CD8-positive, alpha-beta memory T cell (primary cell): ENCODE data around the gene PAQR5. TPM values are rescaled to one million over a fixed set of nuclear protein-coding genes. Genes with fewer than 3 reads are reported as not detected.

ENCODE experiments used
- CTCF ChIA-PET: fragments of 350-600 bp; sonication (Branson Sonifier 250); formaldehyde crosslinking; loops from one replicate; lab custom pipeline; 2021; ENCODE audit warnings: antibody characterized with exemption; lab: Charles Lee
- POLR2A ChIA-PET: fragments of 350-600 bp; sonication (Branson Sonifier 250); formaldehyde crosslinking; loops from one replicate; lab custom pipeline; 2021; ENCODE audit warnings: antibody characterized with exemption; lab: Charles Lee
- DNase-seq, 5 donors: peaks; one replicate each; pipeline versions ENCODE4 v3.0.0 to v3.0.0-alpha.2; 2020 to 2022; ENCODE audit warnings: mixed read lengths in 1 of 5
- H3K27ac ChIP-seq: one replicate; pipeline ENCODE4 v1.7.0; 2013; ENCODE audit warnings: low read depth, mild to moderate bottlenecking, low read length, moderate library complexity
- H3K27me3 ChIP-seq: 2 replicates; pipeline ENCODE4 v1.7.0; 2013; ENCODE audit warnings: low read length, mild to moderate bottlenecking; ENCODE audit not compliant: insufficient read depth, poor library complexity, severe bottlenecking
- H3K36me3 ChIP-seq: 2 replicates; pipeline ENCODE4 v1.7.0; 2013; ENCODE audit warnings: mild to moderate bottlenecking, low read length, moderate library complexity; ENCODE audit not compliant: insufficient read depth
- H3K4me1 ChIP-seq: 2 replicates; pipeline ENCODE4 v1.7.0; 2013; ENCODE audit warnings: mild to moderate bottlenecking, low read length, moderate library complexity; ENCODE audit not compliant: insufficient read depth
- H3K4me3 ChIP-seq: 2 replicates; pipeline ENCODE4 v1.7.0; 2013; ENCODE audit warnings: mild to moderate bottlenecking, low read length
- H3K9me3 ChIP-seq: 2 replicates; pipeline ENCODE4 v1.7.0; 2013; ENCODE audit warnings: mild to moderate bottlenecking, low read length
- H3K27ac Mint-ChIP-seq, 8 donors: one replicate each; pipeline ENCODE4 v1.8.0; 2020 to 2021; ENCODE audit warnings: mixed read lengths in 8 of 8, mild to moderate bottlenecking in 6 of 8, inconsistent platforms in 3 of 8, moderate library complexity in 3 of 8
- H3K27me3 Mint-ChIP-seq, 2 donors: one replicate each; pipeline ENCODE4 v1.8.0; 2020 to 2021; ENCODE audit warnings: mixed read lengths in 2 of 2, mild to moderate bottlenecking in 1 of 2, moderate library complexity in 1 of 2
- H3K36me3 Mint-ChIP-seq, 3 donors: one replicate each; pipeline ENCODE4 v1.8.0; 2020 to 2021; ENCODE audit warnings: mixed read lengths in 3 of 3, inconsistent platforms in 1 of 3, mild to moderate bottlenecking in 1 of 3
- H3K4me1 Mint-ChIP-seq, 3 donors: one replicate each; pipeline ENCODE4 v1.8.0; 2020 to 2021; ENCODE audit warnings: mixed read lengths in 3 of 3, inconsistent platforms in 1 of 3, mild to moderate bottlenecking in 1 of 3
- H3K4me3 Mint-ChIP-seq, 7 donors: one replicate each; pipeline ENCODE4 v1.8.0; 2020 to 2021; ENCODE audit warnings: mixed read lengths in 7 of 7, mild to moderate bottlenecking in 6 of 7, moderate library complexity in 4 of 7, inconsistent platforms in 2 of 7
- H3K9me3 Mint-ChIP-seq, 5 donors: one replicate each; pipeline ENCODE4 v1.8.0; 2020 to 2022; ENCODE audit warnings: mixed read lengths in 5 of 5, mild to moderate bottlenecking in 3 of 5, moderate library complexity in 2 of 5, inconsistent platforms in 1 of 5
- polyA plus RNA-seq: library from polyadenylated mRNA; unstranded; fragments of 300-500 nt; fragmentation: Illumina TruSeq; gene quantifications from one replicate; pipeline ENCODE4 v1.2.3, GENCODE V29; 2021
- total RNA-seq, 2 experiments: library from RNA; stranded (reverse); gene quantifications; one replicate each; pipeline ENCODE4 v1.2.3, GENCODE V29; 2021

PAQR5 gene
- total and polyA plus RNA-seq, 3 experiments from 2014 or later = not detected

DNA sequence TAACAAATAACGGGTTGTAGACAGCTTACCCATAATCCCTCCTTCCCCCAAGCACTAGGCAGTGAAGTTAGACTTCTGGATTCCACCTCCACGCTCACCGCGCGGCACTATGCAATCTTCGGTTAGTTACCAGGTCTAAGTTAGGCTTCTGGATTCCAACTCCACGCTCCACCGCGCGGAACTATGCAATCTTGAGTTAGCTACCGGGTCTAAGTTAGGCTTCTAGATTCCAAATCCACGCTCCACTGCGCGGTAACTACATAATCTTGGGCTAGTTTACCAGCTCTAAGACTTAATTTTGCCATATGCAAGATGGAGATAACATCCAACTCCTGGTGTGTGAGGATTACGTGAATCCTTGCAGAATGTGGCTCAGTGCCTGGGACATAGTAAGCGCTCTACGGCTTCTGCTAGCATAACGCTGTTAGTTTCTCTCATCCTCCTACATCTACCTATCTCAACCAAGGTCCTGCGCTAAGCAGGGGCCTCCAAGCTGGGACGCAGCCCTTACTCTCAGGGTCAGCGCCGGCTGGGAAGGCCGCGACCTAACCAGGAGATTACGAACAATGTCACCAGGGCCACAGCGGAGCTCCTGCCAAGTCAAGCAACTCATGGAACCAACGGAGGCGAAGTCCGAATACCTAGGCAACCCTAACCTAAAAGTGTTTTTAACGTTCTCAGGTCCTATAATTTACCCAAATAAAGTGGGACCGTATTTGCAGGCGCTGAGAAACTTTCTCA, 153.4 kb downstream of the PAQR5 start:
- Mint-ChIP-seq H3K27ac (peak overlapping the region; percentile 87 to 99 (median 98)), H3K4me1 (peaks cover 36 to 42% (median 42%) of the 10 kb centered on the region in 3 donors), H3K9me3 (no peaks in the 10 kb centered on the region), H3K4me3 (peak overlapping the region; percentile 90 to 99 (median 95)), H3K36me3 (peaks cover 3 to 44% (median 6%) of the 10 kb centered on the region in 3 donors), H3K27me3 (peaks cover 0 to 2% of the 10 kb centered on the region in 2 donors)
- POLR2A ChIA-PET = interaction anchor here (0.6 to 4.4 kb wide), 9 partner anchors 9 to 648 kb away, joined by 4 to 110 read pairs (median 10); partner anchors contain the start of genes GLCE, KIF23 and TLE3
- H3K36me3 ChIP-seq = peaks cover 23% of the 10 kb centered on the region
- peak overlapping the region; percentile 59 for H3K4me3 ChIP-seq
- DNase-seq = no peak
- no peaks in the 10 kb centered on the region for H3K9me3 ChIP-seq
- CTCF ChIA-PET = interaction anchor here (1.0 to 6.2 kb wide), 4 partner anchors 8 to 49 kb away, joined by 3 to 121 read pairs (median 4); no protein-coding TSS in a partner anchor
- H3K27ac ChIP-seq = peak overlapping the region; percentile 94
- no peaks in the 10 kb centered on the region for H3K27me3 ChIP-seq
- H3K4me1 ChIP-seq = peaks cover 25% of the 10 kb centered on the region

DNA sequence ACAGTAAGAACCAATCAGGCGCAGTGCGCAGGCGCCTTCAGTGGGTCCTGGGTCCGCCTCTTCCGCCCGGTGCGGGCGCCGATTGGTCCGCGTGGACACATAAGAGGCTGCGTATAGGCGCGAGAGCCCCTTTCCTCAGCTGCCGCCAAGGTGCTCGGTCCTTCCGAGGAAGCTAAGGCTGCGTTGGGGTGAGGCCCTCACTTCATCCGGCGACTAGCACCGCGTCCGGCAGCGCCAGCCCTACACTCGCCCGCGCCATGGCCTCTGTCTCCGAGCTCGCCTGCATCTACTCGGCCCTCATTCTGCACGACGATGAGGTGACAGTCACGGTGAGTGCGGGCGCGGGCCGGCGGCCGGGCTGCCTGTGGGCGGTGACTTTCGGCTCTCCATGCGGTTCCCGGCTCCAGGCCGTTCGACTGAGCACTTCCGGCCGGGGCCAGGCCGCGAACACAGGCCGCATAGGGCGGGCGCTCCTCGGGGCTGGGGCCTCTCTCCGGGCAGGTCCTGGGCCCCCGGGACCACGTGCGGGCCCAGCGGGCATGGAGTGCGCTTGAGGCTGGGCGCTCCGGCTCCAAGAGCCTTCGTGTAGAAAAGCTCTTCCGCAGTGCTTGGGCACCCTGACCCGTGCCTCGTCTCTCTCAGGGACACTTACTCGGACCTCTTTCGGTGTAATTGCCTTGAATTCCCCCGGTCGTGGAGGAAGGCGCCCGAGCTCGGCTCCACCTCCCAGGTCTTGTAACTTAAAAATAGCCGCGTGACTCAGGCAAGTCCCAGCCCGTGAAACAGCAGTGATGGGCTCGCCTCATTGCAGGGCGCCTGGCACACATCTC, 154.2 kb downstream of the PAQR5 start, which contains the start of gene RPLP1:
RPLP1 (plus strand) TSS at position 127 of the 830 bp plus-strand sequence; CDS start at position 258, 131 bp downstream.
- no peaks in the 10 kb centered on the region for H3K9me3 Mint-ChIP-seq
- no peaks in the 10 kb centered on the region for H3K27me3 ChIP-seq
- POLR2A ChIA-PET = interaction anchor here (0.7 to 4.4 kb wide), 11 partner anchors 9 to 849 kb away, joined by 3 to 110 read pairs (median 8); partner anchors contain the start of genes GLCE, KIF23 and TLE3
- H3K36me3 ChIP-seq = peaks cover 28% of the 10 kb centered on the region
- H3K4me3 Mint-ChIP-seq = peak within 1 kb of the TSS; percentile 90 to 99 (median 95)
- peak within 1 kb of the TSS; percentile 94 for H3K27ac ChIP-seq
- no peaks in the 10 kb centered on the region for H3K9me3 ChIP-seq
- H3K36me3 Mint-ChIP-seq = peaks cover 3 to 52% (median 6%) of the 10 kb centered on the region in 3 donors
- peak within 1 kb of the TSS; percentile 87 to 99 (median 98) for H3K27ac Mint-ChIP-seq
- peak within 1 kb of the TSS; percentile 59 for H3K4me3 ChIP-seq
- peaks cover 0 to 2% of the 10 kb centered on the region in 2 donors for H3K27me3 Mint-ChIP-seq
- peaks cover 36 to 48% (median 42%) of the 10 kb centered on the region in 3 donors for H3K4me1 Mint-ChIP-seq
- CTCF ChIA-PET = interaction anchor here (1.5 to 6.2 kb wide), 3 partner anchors 13 to 39 kb away, joined by 3 to 121 read pairs (median 4); partner anchors contain the start of gene KIF23
- peaks cover 25% of the 10 kb centered on the region for H3K4me1 ChIP-seq
- DNase-seq = peak; percentile 91 to 98 (median 94)

DNA sequence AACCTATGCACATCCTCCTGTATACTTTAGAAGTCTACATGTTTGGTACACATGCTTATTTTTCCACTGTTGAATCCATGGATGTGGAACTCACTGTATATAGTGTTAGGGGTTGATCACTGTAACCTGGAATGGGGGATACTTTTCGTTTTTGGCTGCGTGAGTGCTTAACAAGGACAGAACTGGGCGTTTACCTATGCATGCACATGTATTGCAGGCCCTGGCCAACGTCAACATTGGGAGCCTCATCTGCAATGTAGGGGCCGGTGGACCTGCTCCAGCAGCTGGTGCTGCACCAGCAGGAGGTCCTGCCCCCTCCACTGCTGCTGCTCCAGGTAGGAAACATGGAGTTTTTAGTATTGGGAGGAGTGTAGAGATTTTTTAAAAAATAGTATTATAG, 156.2 kb downstream of the PAQR5 start:
- H3K27ac ChIP-seq = no peak overlapping the region
- H3K27me3 Mint-ChIP-seq = peaks cover 0 to 2% of the 10 kb centered on the region in 2 donors
- CTCF ChIA-PET = interaction anchor here (0.9 to 6.2 kb wide), 2 partner anchors 10 to 38 kb away, joined by 3 to 121 read pairs; no protein-coding TSS in a partner anchor

GRCh38 chr15:69456208-69457166, 157.8 kb downstream of the PAQR5 start:
- Mint-ChIP-seq H3K4me3 (peak overlapping the region in 1 of 7 donors; percentile 68), H3K4me1 (peaks cover 38 to 59% (median 43%) of the 10 kb centered on the region in 3 donors), H3K27me3 (peaks cover 0 to 2% of the 10 kb centered on the region in 2 donors), H3K36me3 (peaks cover 3 to 53% (median 9%) of the 10 kb centered on the region in 3 donors), H3K9me3 (no peaks in the 10 kb centered on the region), H3K27ac (peak overlapping the region; percentile 2 to 96 (median 40))
- POLR2A ChIA-PET = interaction anchor here (1.0 to 1.3 kb wide), 2 partner anchors 11 to 12 kb away, joined by 4 read pairs; no protein-coding TSS in a partner anchor
- Histone ChIP-seq H3K4me1 (peaks cover 35% of the 10 kb centered on the region), H3K27me3 (no peaks in the 10 kb centered on the region), H3K4me3 (no peak overlapping the region), H3K36me3 (peaks cover 28% of the 10 kb centered on the region), H3K9me3 (no peaks in the 10 kb centered on the region), H3K27ac (no peak overlapping the region)
- DNase-seq = no peak
- CTCF ChIA-PET = interaction anchor here (6.2 kb wide), 1 partner anchor 9 kb away, joined by 121 read pairs; no protein-coding TSS in a partner anchor

More for the DNA sequence above, 156.2 kb downstream of the PAQR5 start:
- H3K4me1 Mint-ChIP-seq = peaks cover 36 to 48% (median 42%) of the 10 kb centered on the region in 3 donors
- peak overlapping the region; percentile 21 to 99 (median 97) for H3K27ac Mint-ChIP-seq
- Histone ChIP-seq H3K36me3 (peaks cover 28% of the 10 kb centered on the region), H3K9me3 (no peaks in the 10 kb centered on the region), H3K4me3 (no peak overlapping the region), H3K27me3 (no peaks in the 10 kb centered on the region), H3K4me1 (peaks cover 25% of the 10 kb centered on the region)
- peak overlapping the region; percentile 90 to 99 (median 95) for H3K4me3 Mint-ChIP-seq
- no peaks in the 10 kb centered on the region for H3K9me3 Mint-ChIP-seq
- DNase-seq = no peak
- POLR2A ChIA-PET = interaction anchor here (3.9 to 4.4 kb wide), 3 partner anchors 7 to 40 kb away, joined by 27 to 110 read pairs (median 57); partner anchors contain the start of gene KIF23
- H3K36me3 Mint-ChIP-seq = peaks cover 3 to 53% (median 9%) of the 10 kb centered on the region in 3 donors

Other genes with a start within 250 kb of the PAQR5 start
- gene GLCE, start 138.3 kb upstream of the PAQR5 start, total RNA-seq = 1 to 10 TPM; 5.4 to 5.7 TPM
- 8.4 TPM for gene GLCE, start 138.3 kb upstream of the PAQR5 start, polyA plus RNA-seq
- gene KIF23, start 115.4 kb downstream of the PAQR5 start, total RNA-seq = 10 to 100 TPM; 36.0 to 44.4 TPM
- 0.18 TPM for gene KIF23, start 115.4 kb downstream of the PAQR5 start, polyA plus RNA-seq
- gene RPLP1, start 153.9 kb downstream of the PAQR5 start, total RNA-seq = 1,000 to 10,000 TPM; 2,216 to 2,332 TPM
- gene RPLP1, start 153.9 kb downstream of the PAQR5 start, polyA plus RNA-seq = 2,084 TPM